GM12878 (cell line): Measurements from ENCODE around the gene CHRNA5. TPM values are rescaled to one million over a fixed set of nuclear protein-coding genes. Genes with fewer than 3 reads are reported as not detected.

Experiments
- ATAC-seq: fragments of 200-7000 bp; cut with Tn5 transposase; 3 replicates; pipeline ENCODE4 v1.9.1; 2020; ENCODE audit warnings: mild to moderate bottlenecking, moderate library complexity
- BruUV-seq: library from RNA; stranded (reverse); fragments of 400-500 nt; replicated peaks from 2 replicates; lab custom pipeline; 2021; lab: Mats Ljungman, UMichigan
- CTCF ChIA-PET: fragments of 300-600 bp; sonication (Branson Sonifier 250); formaldehyde crosslinking; extraction: SDS; loops from one replicate; lab custom pipeline; 2021; ENCODE audit warnings: inconsistent platforms; lab: Yijun Ruan, JAX
- POLR2A ChIA-PET: fragments of 350-600 bp; formaldehyde crosslinking; extraction: SDS; loops from one replicate; lab custom pipeline; 2021; ENCODE audit warnings: inconsistent platforms; lab: Charles Lee
- RAD21 ChIA-PET: fragments of 300-600 bp; sonication (Branson Sonifier 250); formaldehyde crosslinking; loops from one replicate; lab custom pipeline; 2023; ENCODE audit warnings: antibody characterized with exemption; ENCODE audit not compliant: unreplicated experiment; lab: Charles Lee
- SMC1A ChIA-PET: fragments of 300-600 bp; sonication (Branson Sonifier 250); formaldehyde crosslinking; loops from one replicate; lab custom pipeline; 2023; ENCODE audit not compliant: unreplicated experiment, uncharacterized antibody; lab: Charles Lee
- DNase-seq: peaks from one replicate; pipeline ENCODE4 v3.0.0-alpha.2; 2011; ENCODE audit warnings: low read depth, low spot score
- FAIRE-seq: peaks from 3 replicates; lab custom pipeline; 2011; peaks lifted over from hg19 to GRCh38; lab: Jason Lieb, UNC
- H2AFZ ChIP-seq: 2 replicates; pipeline ENCODE4 v1.6.0; 2011; ENCODE audit warnings: low read depth, low read length, control low read depth; ENCODE audit not compliant: control insufficient read depth
- H3K27ac ChIP-seq: 2 replicates; pipeline ENCODE4 v1.5.1; 2011; ENCODE audit warnings: control low read depth; ENCODE audit not compliant: control insufficient read depth, insufficient read depth
- H3K27me3 ChIP-seq, 2 experiments: replicated peaks in 1 of 2; 2 replicates each; pipeline versions ENCODE4 v1.6.0 to v1.6.1; 2011; ENCODE audit warnings: low read length in 1 of 2; ENCODE audit not compliant: control insufficient read depth in 2 of 2, insufficient read depth in 2 of 2
- H3K36me3 ChIP-seq, 2 experiments: 2 replicates each; pipeline ENCODE4 v1.5.1; 2011; ENCODE audit warnings: low read length in 1 of 2; ENCODE audit not compliant: control insufficient read depth in 2 of 2, insufficient read depth in 2 of 2
- H3K4me1 ChIP-seq: 2 replicates; pipeline ENCODE4 v1.6.1; 2011; ENCODE audit warnings: mild to moderate bottlenecking, low read length, moderate library complexity, mixed read lengths; ENCODE audit not compliant: control insufficient read depth, insufficient read depth
- H3K4me2 ChIP-seq: 2 replicates; pipeline ENCODE4 v1.6.0; 2011; ENCODE audit warnings: control low read depth; ENCODE audit not compliant: control insufficient read depth, insufficient read depth
- H3K4me3 ChIP-seq: fragments of 200-600 bp; sonication (generic); 2 replicates; pipeline ENCODE4 v1.5.1; 2016
- H3K79me2 ChIP-seq: 2 replicates; pipeline ENCODE4 v1.6.0; 2011; ENCODE audit warnings: low read length; ENCODE audit not compliant: control insufficient read depth, insufficient read depth
- H3K9ac ChIP-seq: 2 replicates; pipeline ENCODE4 v1.8.0; 2011; ENCODE audit warnings: low read length, control low read depth, mixed read lengths; ENCODE audit not compliant: control insufficient read depth, insufficient read depth
- H3K9me3 ChIP-seq: replicated peaks from 3 replicates; pipeline ENCODE4 v1.5.1; 2011; ENCODE audit warnings: mild to moderate bottlenecking, low read length; ENCODE audit not compliant: control insufficient read depth, insufficient read depth
- H4K20me1 ChIP-seq: 2 replicates; pipeline ENCODE4 v1.6.0; 2011; ENCODE audit not compliant: control insufficient read depth, insufficient read depth
- HCFC1 ChIP-seq: fragments of 150-350 bp; IDR thresholded peaks from 2 replicates; pipeline ENCODE4 v1.6.1; 2014; ENCODE audit warnings: low read length
- KLF5 ChIP-seq: fragments of 450-650 bp; IDR thresholded peaks from 2 replicates; pipeline ENCODE4 v1.6.1; 2014; ENCODE audit warnings: mild to moderate bottlenecking; ENCODE audit not compliant: partially characterized antibody
- TBL1XR1 ChIP-seq: IDR thresholded peaks from 2 replicates; pipeline ENCODE4 v1.6.1; 2012; ENCODE audit warnings: low read depth, low read length, improper control_type of control experiment
- whole genome bisulfite sequencing: methylation state at CpG from one replicate; pipeline ENCODE4 v1.1.6; 2016; ENCODE audit warnings: low lambda C conversion rate; ENCODE audit not compliant: insufficient replicate concordance, insufficient coverage; ENCODE audit errors: missing lambda C conversion rate; 5-methylcytosine and 5-hydroxymethylcytosine counted together
- in situ Hi-C: fragments of 300-500 bp; cut with MboI; formaldehyde crosslinking; loops from 9 replicates; pipeline ENCODE4 v1.14.3; 2018; ENCODE audit warnings: mixed read lengths
- intact Hi-C: fragments of 100-400 bp; cut with micrococcal nuclease; formaldehyde crosslinking; loops from one replicate; pipeline ENCODE4 v1.14.2; 2022; ENCODE audit not compliant: unreplicated experiment
- polyA plus RNA-seq, 11 experiments: library from polyadenylated mRNA; depleted of rRNA in 4 of 11; unstranded in 6 of 11; stranded (reverse) in 5 of 11; fragments of >200 nt; fragmentation: Nextera tagmentation in 4 of 11; fragmentation: Illumina TruSeq in 1 of 11; extraction: Ambion mirVana in 4 of 11; extraction: Trizol in 1 of 11; gene quantifications; 1 replicate in 1 of 11; 2 replicates in 10 of 11; pipeline versions ENCODE4 v1.2.1 to v1.2.3, GENCODE V29; 2011 to 2016; ENCODE audit warnings: inconsistent platforms in 2 of 11, missing spikeins in 2 of 11, low read depth in 1 of 11
- total RNA-seq, 4 experiments: library from RNA; depleted of rRNA in 3 of 4; stranded (reverse); fragments of >200 nt in 3 of 4; fragmentation: Illumina TruSeq in 1 of 4; extraction: Trizol in 1 of 4; gene quantifications; 2 replicates each; pipeline versions ENCODE4 v1.2.1 to v1.2.3, GENCODE V29; 2013 to 2021
- TF ChIP-seq, protein P1 (sequence below): fragments of 450-650 bp; formaldehyde crosslinking; IDR thresholded peaks from 2 replicates; pipeline ENCODE4 v1.5.0; 2022; ENCODE audit warnings: mild to moderate bottlenecking, missing genetic modification characterization
- TF ChIP-seq, protein P2 (sequence below): fragments of 450-650 bp; IDR thresholded peaks from 2 replicates; pipeline ENCODE4 v1.6.1; 2018; ENCODE audit warnings: mild to moderate bottlenecking, low read depth, moderate library complexity; ENCODE audit not compliant: partially characterized antibody

The CHRNA5 gene
- total and polyA plus RNA-seq, 10 of the 15 experiments (the other 5 are each of a cell fraction or from before 2014, with no cell fraction given), result 0.74 to 21.4 (median 12.7) TPM

DNA sequence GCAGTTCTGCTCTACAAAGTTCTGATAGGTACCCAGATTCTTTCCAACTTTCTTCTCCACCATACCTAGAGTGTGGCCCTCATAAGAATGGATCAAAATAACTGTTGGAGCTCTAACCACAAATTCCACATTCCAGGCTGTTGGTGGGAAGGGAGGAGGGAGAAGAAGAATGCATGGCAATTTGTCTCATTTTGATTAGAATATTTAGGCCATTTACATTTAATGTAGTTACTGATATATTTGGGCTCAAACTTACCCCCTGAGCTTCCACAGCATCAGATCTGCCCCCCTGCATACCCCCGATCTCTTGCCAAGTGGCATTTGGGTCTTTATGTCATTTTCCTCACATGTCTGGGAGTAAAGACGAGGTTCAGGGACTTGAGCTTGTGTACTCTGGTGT, 68.0 kb downstream of the CHRNA5 start:
- Histone ChIP-seq H3K4me3 (no peak overlapping the region), H2AFZ (no peak overlapping the region), H3K79me2 (no peaks in the 10 kb centered on the region), H4K20me1 (no peaks in the 10 kb centered on the region), H3K9me3 (peaks cover 3% of the 10 kb centered on the region; the same call in 2 of the 3 replicates), H3K27ac (no peak overlapping the region), H3K36me3 (no peaks in the 10 kb centered on the region), H3K9ac (no peak overlapping the region), H3K4me1 (no peaks in the 10 kb centered on the region), H3K4me2 (no peak overlapping the region), H3K27me3 (no peaks in the 10 kb centered on the region; a peak in 2 of 4 replicates)
- 10% methylated on average over 2 of the region's 2 CpGs for WGBS
- ChIA-PET RAD21 (no interaction called here), POLR2A (no interaction called here), CTCF (interaction anchor here (7.3 kb wide), 1 partner anchor 76 kb away, joined by 95 read pairs; no protein-coding TSS in a partner anchor), SMC1A (no interaction called here)
- BruUV-seq, result no TSS peak
- ATAC-seq, result no peak
- DNase-seq, result no peak
- TF ChIP-seq HCFC1, result no peak
- TF ChIP-seq, protein P1, sequence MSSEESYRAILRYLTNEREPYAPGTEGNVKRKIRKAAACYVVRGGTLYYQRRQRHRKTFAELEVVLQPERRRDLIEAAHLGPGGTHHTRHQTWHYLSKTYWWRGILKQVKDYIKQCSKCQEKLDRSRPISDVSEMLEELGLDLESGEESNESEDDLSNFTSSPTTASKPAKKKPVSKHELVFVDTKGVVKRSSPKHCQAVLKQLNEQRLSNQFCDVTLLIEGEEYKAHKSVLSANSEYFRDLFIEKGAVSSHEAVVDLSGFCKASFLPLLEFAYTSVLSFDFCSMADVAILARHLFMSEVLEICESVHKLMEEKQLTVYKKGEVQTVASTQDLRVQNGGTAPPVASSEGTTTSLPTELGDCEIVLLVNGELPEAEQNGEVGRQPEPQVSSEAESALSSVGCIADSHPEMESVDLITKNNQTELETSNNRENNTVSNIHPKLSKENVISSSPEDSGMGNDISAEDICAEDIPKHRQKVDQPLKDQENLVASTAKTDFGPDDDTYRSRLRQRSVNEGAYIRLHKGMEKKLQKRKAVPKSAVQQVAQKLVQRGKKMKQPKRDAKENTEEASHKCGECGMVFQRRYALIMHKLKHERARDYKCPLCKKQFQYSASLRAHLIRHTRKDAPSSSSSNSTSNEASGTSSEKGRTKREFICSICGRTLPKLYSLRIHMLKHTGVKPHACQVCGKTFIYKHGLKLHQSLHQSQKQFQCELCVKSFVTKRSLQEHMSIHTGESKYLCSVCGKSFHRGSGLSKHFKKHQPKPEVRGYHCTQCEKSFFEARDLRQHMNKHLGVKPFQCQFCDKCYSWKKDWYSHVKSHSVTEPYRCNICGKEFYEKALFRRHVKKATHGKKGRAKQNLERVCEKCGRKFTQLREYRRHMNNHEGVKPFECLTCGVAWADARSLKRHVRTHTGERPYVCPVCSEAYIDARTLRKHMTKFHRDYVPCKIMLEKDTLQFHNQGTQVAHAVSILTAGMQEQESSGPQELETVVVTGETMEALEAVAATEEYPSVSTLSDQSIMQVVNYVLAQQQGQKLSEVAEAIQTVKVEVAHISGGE (CRISPR knock-in tag), result no peak
- TF ChIP-seq KLF5, result no peak
- TF ChIP-seq, protein P2, sequence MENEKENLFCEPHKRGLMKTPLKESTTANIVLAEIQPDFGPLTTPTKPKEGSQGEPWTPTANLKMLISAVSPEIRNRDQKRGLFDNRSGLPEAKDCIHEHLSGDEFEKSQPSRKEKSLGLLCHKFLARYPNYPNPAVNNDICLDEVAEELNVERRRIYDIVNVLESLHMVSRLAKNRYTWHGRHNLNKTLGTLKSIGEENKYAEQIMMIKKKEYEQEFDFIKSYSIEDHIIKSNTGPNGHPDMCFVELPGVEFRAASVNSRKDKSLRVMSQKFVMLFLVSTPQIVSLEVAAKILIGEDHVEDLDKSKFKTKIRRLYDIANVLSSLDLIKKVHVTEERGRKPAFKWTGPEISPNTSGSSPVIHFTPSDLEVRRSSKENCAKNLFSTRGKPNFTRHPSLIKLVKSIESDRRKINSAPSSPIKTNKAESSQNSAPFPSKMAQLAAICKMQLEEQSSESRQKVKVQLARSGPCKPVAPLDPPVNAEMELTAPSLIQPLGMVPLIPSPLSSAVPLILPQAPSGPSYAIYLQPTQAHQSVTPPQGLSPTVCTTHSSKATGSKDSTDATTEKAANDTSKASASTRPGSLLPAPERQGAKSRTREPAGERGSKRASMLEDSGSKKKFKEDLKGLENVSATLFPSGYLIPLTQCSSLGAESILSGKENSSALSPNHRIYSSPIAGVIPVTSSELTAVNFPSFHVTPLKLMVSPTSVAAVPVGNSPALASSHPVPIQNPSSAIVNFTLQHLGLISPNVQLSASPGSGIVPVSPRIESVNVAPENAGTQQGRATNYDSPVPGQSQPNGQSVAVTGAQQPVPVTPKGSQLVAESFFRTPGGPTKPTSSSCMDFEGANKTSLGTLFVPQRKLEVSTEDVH, result no peak
- TF ChIP-seq TBL1XR1, result no peak
- in situ Hi-C loops, result no loop called here
- no peak for FAIRE-seq
- intact Hi-C loops, result no loop called here
